ENCODE results near the gene AMER2.

Gene AMER2

GRCh38 chr13:25187596-25187995, 15.5 kb upstream of the AMER2 start:
- CTCF ChIA-PET = no interaction called here
- POLR2A ChIA-PET = no interaction called here
- no peak for TF ChIP-seq CTCF (IDR thresholded peaks at IDR 0.05; ENCODE audit: insufficient read depth, low read length, missing control alignments)
- no peak overlapping the region for H3K4me3 ChIP-seq (ENCODE audit: low read depth, low read length)
- DNase-seq (ENCODE audit: low read depth, low spot score) = no peak

- ChIA-PET CTCF (no interaction called here), POLR2A (no interaction called here)
- DNase-seq (ENCODE audit: low read depth, low spot score) = no peak
- no peak overlapping the region for H3K4me3 ChIP-seq (ENCODE audit: low read depth, low read length)
- TF ChIP-seq CTCF (IDR thresholded peaks at IDR 0.05; ENCODE audit: insufficient read depth, low read length, missing control alignments) = no peak
Measured at GRCh38 chr13:25186187-25186586, 14.1 kb upstream of the AMER2 start.

GRCh38 chr13:25181597-25181996, 9.5 kb upstream of the AMER2 start:
- CTCF ChIA-PET = interaction anchor here (1.2 kb wide), 1 partner anchor 68 kb away, joined by 5 read pairs; no protein-coding TSS in a partner anchor
- no peak for TF ChIP-seq CTCF (IDR thresholded peaks at IDR 0.05; ENCODE audit: insufficient read depth, low read length, missing control alignments)
- DNase-seq (ENCODE audit: low read depth, low spot score) = no peak
- no peak overlapping the region for H3K4me3 ChIP-seq (ENCODE audit: low read depth, low read length)
- POLR2A ChIA-PET = no interaction called here

- ChIA-PET CTCF (interaction anchor here (1.1 to 1.2 kb wide), 2 partner anchors 53 to 68 kb away, joined by 3 to 5 read pairs; no protein-coding TSS in a partner anchor), POLR2A (no interaction called here)
- no peak for DNase-seq (ENCODE audit: low read depth, low spot score)
- H3K4me3 ChIP-seq (ENCODE audit: low read depth, low read length) = no peak overlapping the region
- no peak for TF ChIP-seq CTCF (IDR thresholded peaks at IDR 0.05; ENCODE audit: insufficient read depth, low read length, missing control alignments)
Measured at GRCh38 chr13:25180775-25181537, 8.9 kb upstream of the AMER2 start.

GRCh38 chr13:25179832-25180774, 8.0 kb upstream of the AMER2 start:
- ChIA-PET POLR2A (no interaction called here), CTCF (interaction anchor here (1.1 kb wide), 1 partner anchor 53 kb away, joined by 3 read pairs; no protein-coding TSS in a partner anchor)
- no peak overlapping the region for H3K4me3 ChIP-seq (ENCODE audit: low read depth, low read length)

More at GRCh38 chr13:25179832-25180774, 8.0 kb upstream of the AMER2 start:
- no peak for DNase-seq (ENCODE audit: low read depth, low spot score)
- no peak for TF ChIP-seq CTCF (IDR thresholded peaks at IDR 0.05; ENCODE audit: insufficient read depth, low read length, missing control alignments)
